Measurements from ENCODE around the gene ARHGAP15. TPM values are rescaled to one million over a fixed set of nuclear protein-coding genes. Genes with fewer than 3 reads are reported as not detected.

The ARHGAP15 gene
- total RNA-seq, 2 donors from 2014 or later: 0.41 to 4.3 TPM

DNA sequence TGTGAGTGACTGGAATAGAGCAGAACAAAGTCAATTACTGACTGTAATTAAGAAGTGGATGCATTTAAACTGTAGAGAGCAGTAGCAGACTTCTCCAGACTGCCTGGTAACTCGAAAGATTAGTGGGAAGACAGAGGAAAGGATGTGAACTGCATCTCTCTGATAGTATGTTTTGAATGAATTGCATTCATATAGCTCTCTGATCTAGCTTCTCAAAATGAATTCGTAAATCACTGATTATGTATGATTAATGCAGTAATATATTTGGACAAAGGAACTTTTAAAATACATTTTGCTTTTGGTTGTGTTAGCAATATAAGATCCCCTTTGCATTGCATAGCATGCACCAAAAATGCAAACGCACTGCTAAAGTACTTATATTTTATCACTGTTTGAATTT lies 304.0 kb downstream of the ARHGAP15 start:
- H3K27ac ChIP-seq: no peak overlapping the region
- H3K9me3 ChIP-seq: no peaks in the 10 kb centered on the region
- H3K4me3 ChIP-seq: no peak overlapping the region
- H3K36me3 ChIP-seq: no peaks in the 10 kb centered on the region
- no peaks in the 10 kb centered on the region for H3K27me3 ChIP-seq (replicated peaks; ENCODE audit: insufficient read depth)
- no peaks in the 10 kb centered on the region for H3K4me1 ChIP-seq (replicated peaks)
- no peak for TF ChIP-seq POLR2A (IDR thresholded peaks at IDR 0.05)
- TF ChIP-seq POLR2AphosphoS5 (IDR thresholded peaks at IDR 0.05): no peak
- DNase-seq (ENCODE audit: low spot score): no peak
- 58% methylated on average over 3 of the region's 3 CpGs for WGBS
- intact Hi-C loops (cut with DNase I): no loop called here

DNA sequence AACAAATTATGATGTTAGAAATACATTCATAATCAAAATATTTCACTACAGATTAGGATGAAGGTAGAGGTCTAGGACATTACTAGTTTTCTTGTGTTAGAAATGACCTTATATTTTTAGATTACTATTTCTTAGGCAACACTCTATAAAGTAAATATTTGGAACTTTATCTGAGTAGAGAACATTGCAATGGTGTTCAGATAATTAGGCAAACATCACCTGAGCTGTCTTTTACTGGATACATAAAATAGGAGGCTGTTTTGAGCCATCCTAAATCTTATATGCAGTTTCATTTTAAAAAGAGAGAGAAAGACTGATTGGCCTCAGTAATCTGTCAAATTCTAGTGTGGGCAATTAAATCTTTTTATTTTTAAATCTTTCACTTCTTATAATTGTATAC lies 304.6 kb downstream of the ARHGAP15 start:
- intact Hi-C loops (cut with DNase I): no loop called here

GRCh38 chr2:143434445-143434844 lies 305.2 kb downstream of the ARHGAP15 start:
- H3K9me3 ChIP-seq: no peaks in the 10 kb centered on the region
- no peak overlapping the region for H3K4me3 ChIP-seq
- no peak for DNase-seq (ENCODE audit: low spot score)
- H3K27ac ChIP-seq: no peak overlapping the region
- no peaks in the 10 kb centered on the region for H3K4me1 ChIP-seq (replicated peaks)
- intact Hi-C loops (cut with DNase I): no loop called here
- TF ChIP-seq POLR2AphosphoS5 (IDR thresholded peaks at IDR 0.05) (no peak), POLR2A (IDR thresholded peaks at IDR 0.05) (no peak)
- TF ChIP-seq, protein P1, sequence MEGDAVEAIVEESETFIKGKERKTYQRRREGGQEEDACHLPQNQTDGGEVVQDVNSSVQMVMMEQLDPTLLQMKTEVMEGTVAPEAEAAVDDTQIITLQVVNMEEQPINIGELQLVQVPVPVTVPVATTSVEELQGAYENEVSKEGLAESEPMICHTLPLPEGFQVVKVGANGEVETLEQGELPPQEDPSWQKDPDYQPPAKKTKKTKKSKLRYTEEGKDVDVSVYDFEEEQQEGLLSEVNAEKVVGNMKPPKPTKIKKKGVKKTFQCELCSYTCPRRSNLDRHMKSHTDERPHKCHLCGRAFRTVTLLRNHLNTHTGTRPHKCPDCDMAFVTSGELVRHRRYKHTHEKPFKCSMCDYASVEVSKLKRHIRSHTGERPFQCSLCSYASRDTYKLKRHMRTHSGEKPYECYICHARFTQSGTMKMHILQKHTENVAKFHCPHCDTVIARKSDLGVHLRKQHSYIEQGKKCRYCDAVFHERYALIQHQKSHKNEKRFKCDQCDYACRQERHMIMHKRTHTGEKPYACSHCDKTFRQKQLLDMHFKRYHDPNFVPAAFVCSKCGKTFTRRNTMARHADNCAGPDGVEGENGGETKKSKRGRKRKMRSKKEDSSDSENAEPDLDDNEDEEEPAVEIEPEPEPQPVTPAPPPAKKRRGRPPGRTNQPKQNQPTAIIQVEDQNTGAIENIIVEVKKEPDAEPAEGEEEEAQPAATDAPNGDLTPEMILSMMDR (IDR thresholded peaks at IDR 0.05): no peak
- H3K27me3 ChIP-seq (replicated peaks; ENCODE audit: insufficient read depth): no peaks in the 10 kb centered on the region
- 79% methylated on average over 3 of the region's 3 CpGs for WGBS
- H3K36me3 ChIP-seq: no peaks in the 10 kb centered on the region

More for the DNA sequence above, 304.6 kb downstream of the ARHGAP15 start:
- TF ChIP-seq POLR2AphosphoS5 (IDR thresholded peaks at IDR 0.05): no peak
- TF ChIP-seq POLR2A (IDR thresholded peaks at IDR 0.05): no peak
- TF ChIP-seq, protein P1 (IDR thresholded peaks at IDR 0.05): no peak
- Histone ChIP-seq H3K9me3 (no peaks in the 10 kb centered on the region), H3K4me1 (replicated peaks) (no peaks in the 10 kb centered on the region), H3K27me3 (replicated peaks; ENCODE audit: insufficient read depth) (no peaks in the 10 kb centered on the region), H3K27ac (no peak overlapping the region), H3K4me3 (no peak overlapping the region), H3K36me3 (no peaks in the 10 kb centered on the region)
- no peak for DNase-seq (ENCODE audit: low spot score)

- no peaks in the 10 kb centered on the region for H3K36me3 ChIP-seq
- no peaks in the 10 kb centered on the region for H3K27me3 ChIP-seq (replicated peaks; ENCODE audit: insufficient read depth)
- H3K27ac ChIP-seq: no peak overlapping the region
- no peak overlapping the region for H3K4me3 ChIP-seq
- TF ChIP-seq POLR2A (IDR thresholded peaks at IDR 0.05) (no peak), POLR2AphosphoS5 (IDR thresholded peaks at IDR 0.05) (no peak)
- TF ChIP-seq, protein P1 (IDR thresholded peaks at IDR 0.05): no peak
- intact Hi-C loops (cut with DNase I): no loop called here
- WGBS: 43% methylated on average over 6 of the region's 6 CpGs
- DNase-seq (ENCODE audit: low spot score): no peak
- no peaks in the 10 kb centered on the region for H3K9me3 ChIP-seq
- H3K4me1 ChIP-seq (replicated peaks): no peaks in the 10 kb centered on the region
Measured at GRCh38 chr2:143435131-143435530, 305.9 kb downstream of the ARHGAP15 start.

DNA sequence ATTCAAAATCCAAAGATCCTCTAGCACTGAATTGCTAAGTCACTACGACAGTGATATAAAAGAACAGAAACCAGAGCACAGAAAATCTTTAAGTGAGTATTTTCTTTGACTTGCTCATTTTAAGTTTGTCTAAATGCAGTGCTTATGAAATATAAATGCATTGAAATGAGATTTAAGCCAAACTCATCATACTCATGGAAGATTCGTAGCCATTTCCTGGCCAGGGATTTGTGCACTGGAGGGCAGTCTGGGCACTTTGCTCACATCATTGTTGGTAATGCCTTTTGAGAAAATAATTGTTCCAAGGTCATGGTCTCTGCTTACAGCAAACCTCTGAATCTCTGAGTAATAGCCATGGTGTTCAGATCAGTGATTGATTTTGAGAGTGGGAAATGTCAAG lies 307.7 kb downstream of the ARHGAP15 start:
- no peak overlapping the region for H3K27ac ChIP-seq
- H3K27me3 ChIP-seq (replicated peaks; ENCODE audit: insufficient read depth): no peaks in the 10 kb centered on the region
- H3K36me3 ChIP-seq: no peaks in the 10 kb centered on the region
- DNase-seq (ENCODE audit: low spot score): no peak
- WGBS: 95% methylated on average over 2 of the region's 2 CpGs
- intact Hi-C loops (cut with DNase I): no loop called here
- H3K9me3 ChIP-seq: no peaks in the 10 kb centered on the region
- TF ChIP-seq, protein P1 (IDR thresholded peaks at IDR 0.05): no peak
- TF ChIP-seq POLR2A (IDR thresholded peaks at IDR 0.05) (no peak), POLR2AphosphoS5 (IDR thresholded peaks at IDR 0.05) (no peak)
- no peaks in the 10 kb centered on the region for H3K4me1 ChIP-seq (replicated peaks)
- H3K4me3 ChIP-seq: no peak overlapping the region
